DMS53 treated with DMSO at 0.1 percent for 48 hours (cell line): ENCODE measurements around the gene PHF12.

Experiments
- DNase-seq: peaks from one replicate; lab custom pipeline; 2025; ENCODE audit not compliant: unreplicated experiment; lab: John Stamatoyannopoulos, UW

The PHF12 gene

GRCh38 chr17:28975646-28976045 is 24.3 kb upstream of the PHF12 start:
- no peak for DNase-seq

- DNase-seq, result no peak
These were observed 23.7 kb upstream of the PHF12 start for GRCh38 chr17:28975031-28975430.

GRCh38 chr17:28974451-28974850 is 23.1 kb upstream of the PHF12 start:
- no peak for DNase-seq

GRCh38 chr17:28973425-28973824 is 22.1 kb upstream of the PHF12 start:
- no peak for DNase-seq

- DNase-seq, result no peak
These were observed 21.1 kb upstream of the PHF12 start for GRCh38 chr17:28972437-28972836.

- no peak for DNase-seq
These were observed 19.6 kb upstream of the PHF12 start for GRCh38 chr17:28970879-28971278.

- no peak for DNase-seq
These were observed 18.5 kb upstream of the PHF12 start for GRCh38 chr17:28969706-28970393.

GRCh38 chr17:28968914-28969295 is 17.6 kb upstream of the PHF12 start:
- DNase-seq, result no peak

GRCh38 chr17:28968231-28968913 is 17.1 kb upstream of the PHF12 start:
- DNase-seq, result no peak

- no peak for DNase-seq
These were observed 16.2 kb upstream of the PHF12 start for GRCh38 chr17:28967221-28968135.

- DNase-seq, result no peak
These were observed 12.5 kb upstream of the PHF12 start for GRCh38 chr17:28963841-28964240.

- DNase-seq, result no peak
These were observed 11.8 kb upstream of the PHF12 start for GRCh38 chr17:28963055-28963611.

- no peak for DNase-seq
These were observed 10.1 kb upstream of the PHF12 start for GRCh38 chr17:28961391-28961790.

GRCh38 chr17:28960256-28961061 is 9.1 kb upstream of the PHF12 start:
- no peak for DNase-seq

- DNase-seq, result no peak
These were observed 8.2 kb upstream of the PHF12 start for GRCh38 chr17:28959471-28959871.

GRCh38 chr17:28958820-28959455 is 7.6 kb upstream of the PHF12 start:
- no peak for DNase-seq

GRCh38 chr17:28957992-28958355 is 6.7 kb upstream of the PHF12 start:
- no peak for DNase-seq

GRCh38 chr17:28957277-28957991 is 6.1 kb upstream of the PHF12 start:
- DNase-seq, result no peak

- DNase-seq, result no peak
These were observed 5.5 kb upstream of the PHF12 start for GRCh38 chr17:28956861-28957260.

- no peak for DNase-seq
These were observed 4.8 kb upstream of the PHF12 start for GRCh38 chr17:28956112-28956511.
